Spleen (tissue), 13 donors: Measurements from ENCODE around the gene KLF15. TPM values are rescaled to one million over a fixed set of nuclear protein-coding genes. Genes with fewer than 3 reads are reported as not detected.
A peak's percentile ranks its signal among the peaks of the same experiment; 100 is the strongest.

Source experiments
- DNase-seq: peaks from one replicate; pipeline ENCODE4 v3.0.0-alpha.2; 2020
- H3K27ac ChIP-seq, 8 donors: fragments of 200-600 bp; sonication (generic) in 7 of 8; 1 replicate in 4 of 8; 2 replicates in 4 of 8; pipeline versions ENCODE4 v1.5.0 to v1.8.0; 2016 to 2021; ENCODE audit warnings: inconsistent platforms in 4 of 8, mild to moderate bottlenecking in 4 of 8, moderate library complexity in 1 of 8
- H3K27me3 ChIP-seq, 7 donors: fragments of 200-600 bp; sonication (generic) in 6 of 7; replicated peaks in 1 of 7; 1 replicate in 4 of 7; 2 replicates in 3 of 7; pipeline versions ENCODE4 v1.5.0 to v1.8.0; 2016 to 2021; ENCODE audit warnings: inconsistent platforms in 3 of 7, mild to moderate bottlenecking in 1 of 7
- H3K36me3 ChIP-seq, 6 donors: fragments of 200-600 bp; sonication (generic) in 5 of 6; 1 replicate in 4 of 6; 2 replicates in 2 of 6; pipeline versions ENCODE4 v1.5.0 to v1.8.0; 2016 to 2021; ENCODE audit warnings: inconsistent platforms in 2 of 6
- H3K4me1 ChIP-seq, 6 donors: fragments of 200-600 bp; sonication (generic) in 5 of 6; 1 replicate in 3 of 6; 2 replicates in 3 of 6; pipeline versions ENCODE4 v1.5.0 to v1.8.0; 2016 to 2021; ENCODE audit warnings: inconsistent platforms in 3 of 6
- H3K4me3 ChIP-seq, 8 donors: fragments of 200-600 bp; sonication (generic) in 7 of 8; 1 replicate in 4 of 8; 2 replicates in 4 of 8; pipeline versions ENCODE4 v1.5.0 to v1.8.0; 2016 to 2021; ENCODE audit warnings: inconsistent platforms in 4 of 8, mild to moderate bottlenecking in 4 of 8, moderate library complexity in 2 of 8
- H3K9me3 ChIP-seq, 8 donors: fragments of 200-600 bp; sonication (generic) in 7 of 8; 1 replicate in 4 of 8; 2 replicates in 4 of 8; pipeline versions ENCODE4 v1.5.0 to v1.8.0; 2016 to 2021; ENCODE audit warnings: inconsistent platforms in 4 of 8
- CTCF ChIP-seq, 11 experiments: fragments of 200-600 bp in 7 of 11; fragments of 450-650 bp in 4 of 11; sonication (generic) in 4 of 11; IDR thresholded peaks in 8 of 11; conservative IDR thresholded peaks in 3 of 11; 1 replicate in 7 of 11; 2 replicates in 4 of 11; pipeline versions ENCODE4 v1.4.0 to v1.8.0; 2016 to 2021; ENCODE audit warnings: antibody characterized with exemption in 11 of 11, inconsistent platforms in 4 of 11, mild to moderate bottlenecking in 1 of 11
- POLR2A ChIP-seq, 3 donors: fragments of 450-650 bp; IDR thresholded peaks; one replicate each; pipeline ENCODE4 v1.5.1; 2017; ENCODE audit warnings: antibody characterized with exemption in 3 of 3, mild to moderate bottlenecking in 1 of 3
- POLR2AphosphoS5 ChIP-seq, 3 donors: sonication (generic); formaldehyde crosslinking; IDR thresholded peaks; one replicate each; pipeline ENCODE4 v1.5.1; 2017; ENCODE audit warnings: antibody characterized with exemption in 3 of 3
- WGBS, 5 donors: extraction: QIAGEN DNeasy Blood & Tissue Kit in 3 of 5; methylation state at CpG; one replicate each; pipeline versions ENCODE4 v1.1.5 to v1.1.7; 2013 to 2018; 5-methylcytosine and 5-hydroxymethylcytosine counted together
- intact Hi-C: fragments of 100-400 bp; cut with DNase I; formaldehyde crosslinking; loops from one replicate; pipeline ENCODE4 v1.15.0; 2023; ENCODE audit warnings: low total_unique reads
- long read RNA-seq, 2 donors: transcript quantifications; one replicate each; lab custom pipeline, GENCODE V29; 2026
- polyA plus RNA-seq, 3 donors: library from polyadenylated mRNA; stranded (reverse); fragments of 200-250 nt; gene quantifications; one replicate each; pipeline ENCODE4 v1.2.1, GENCODE V29; 2013
- total RNA-seq, 7 donors: library from RNA; depleted of rRNA in 3 of 7; stranded (reverse); fragments of >200 nt in 3 of 7; fragmentation: NEBNext Ultra II Directional in 4 of 7; extraction: Animal tissue kit (Norgen Biotek cat#: 25700) in 4 of 7; gene quantifications; one replicate each; pipeline versions ENCODE4 v1.1.0 to v1.2.1, GENCODE V29; 2016 to 2021
- donor health status: healthy with polysubstance abuse.
- donor health status: DM: no; HTN: no; CAD: no; lungs with moderate emphysema.
- donor health status: DM: no; HTN: no; CAD: no.
- donor health status: Bipolar disorder and iron deficiency.
- donor health status: healthy.
- donor health status: DM: no; HTN: no; CAD: no.
- donor health status: DM: yes; HTN: yes; CAD: no.

The KLF15 gene
- 1 to 10 TPM in 6 of 7 donors, under 1 TPM in 1; 0.57 to 9.5 (median 4.8) TPM for total RNA-seq
- 1 to 10 TPM in 2 of 3 donors, under 1 TPM in 1; 0.63 to 3.1 (median 2.4) TPM for polyA plus RNA-seq
- long read RNA-seq, donor 1, result 0 reads
- long read RNA-seq, donor 2, partial matches to known transcripts, result 0 of 1 reads
- long read RNA-seq, donor 2, other reads (novel, unspliced or antisense), result 0 of 1 reads

GRCh38 chr3:126357295-126358037, at the start of gene KLF15:
Gene KLF15, minus strand, starts transcription at chr3:126357408. Its CDS starts 4,486 bp downstream, at chr3:126352922.
- peaks cover 0 to 40% (median 36%) of the 10 kb centered on the region in 6 donors for H3K4me1 ChIP-seq
- peak within 1 kb of the TSS in 5 of 8 donors; percentile 29 to 81 (median 76) for H3K27ac ChIP-seq
- WGBS, 5 donors, result 0 to 1% (median 0%) methylated on average over 29 to 86 of the region's 86 CpGs
- no peaks in the 10 kb centered on the region for H3K36me3 ChIP-seq
- H3K9me3 ChIP-seq, result no peaks in the 10 kb centered on the region
- H3K27me3 ChIP-seq, result peaks cover 0 to 77% (median 25%) of the 10 kb centered on the region in 7 donors
- TF ChIP-seq CTCF (IDR thresholded peaks at IDR 0.05 in 8 of 11, conservative IDR thresholded peaks at IDR 0.05 in 3 of 11), result no peak
- no peak for TF ChIP-seq POLR2A (IDR thresholded peaks at IDR 0.05)
- peak; percentile 59 to 85 (median 80) for TF ChIP-seq POLR2AphosphoS5 (IDR thresholded peaks at IDR 0.05)
- peak within 1 kb of the TSS; percentile 55 to 84 (median 60) for H3K4me3 ChIP-seq
- intact Hi-C loops, result no loop called here
- peak; percentile 94 for DNase-seq

- peaks cover 0 to 53% (median 0%) of the 10 kb centered on the region in 7 donors for H3K27me3 ChIP-seq
- no peak overlapping the region for H3K4me3 ChIP-seq
- 79 to 92% (median 82%) methylated on average over 10 to 15 of the region's 15 CpGs for WGBS, 5 donors
- TF ChIP-seq POLR2A (IDR thresholded peaks at IDR 0.05) (no peak), POLR2AphosphoS5 (IDR thresholded peaks at IDR 0.05) (no peak)
- intact Hi-C loops, result no loop called here
- H3K9me3 ChIP-seq, result peaks cover 0 to 3% (median 0%) of the 10 kb centered on the region in 8 donors
- no peaks in the 10 kb centered on the region for H3K36me3 ChIP-seq
- no peak overlapping the region for H3K27ac ChIP-seq
- no peaks in the 10 kb centered on the region for H3K4me1 ChIP-seq
- DNase-seq, result peak; percentile 49
Measured at GRCh38 chr3:126406389-126407296, 49.4 kb upstream of the KLF15 start.

DNA sequence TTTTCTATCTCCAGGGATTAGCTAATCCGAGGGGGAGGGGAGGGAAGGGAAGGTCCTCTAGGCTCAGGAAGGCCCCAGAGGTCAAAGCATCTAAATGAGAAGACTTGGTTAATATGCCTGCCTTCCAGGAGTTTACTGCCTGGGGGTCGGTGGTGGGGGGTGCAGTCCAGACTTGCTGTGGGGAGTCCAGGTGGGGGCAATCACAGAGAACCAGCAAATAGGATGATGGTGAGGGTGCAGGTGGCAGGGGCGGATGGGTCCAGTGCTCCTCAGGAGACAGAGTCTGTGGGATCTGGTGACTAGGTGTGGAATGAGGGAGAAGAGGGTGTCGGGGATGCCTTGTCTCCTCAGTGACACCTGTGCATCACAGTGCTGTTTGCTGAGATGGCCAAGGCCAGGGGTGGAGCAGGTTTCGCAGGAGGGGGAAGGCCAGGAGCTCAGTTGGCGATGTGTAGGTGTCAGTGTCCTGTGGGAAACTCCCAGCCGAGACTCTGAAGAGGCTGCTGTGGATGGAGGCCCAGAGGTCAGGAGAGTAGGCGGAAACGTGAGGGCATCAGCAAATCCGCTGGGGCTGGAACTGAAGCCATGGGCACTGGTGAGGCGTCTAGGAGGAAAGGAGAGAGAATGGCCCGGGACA, 45.6 kb upstream of the KLF15 start:
- TF ChIP-seq POLR2A (IDR thresholded peaks at IDR 0.05), result no peak
- TF ChIP-seq POLR2AphosphoS5 (IDR thresholded peaks at IDR 0.05), result no peak
- TF ChIP-seq CTCF (IDR thresholded peaks at IDR 0.05 in 8 of 11, conservative IDR thresholded peaks at IDR 0.05 in 3 of 11), result no peak
- Histone ChIP-seq H3K27me3 (peaks cover 0 to 52% (median 0%) of the 10 kb centered on the region in 7 donors), H3K36me3 (no peaks in the 10 kb centered on the region), H3K27ac (no peak overlapping the region), H3K9me3 (peaks cover 0 to 22% (median 9%) of the 10 kb centered on the region in 8 donors), H3K4me3 (no peak overlapping the region), H3K4me1 (no peaks in the 10 kb centered on the region)
- DNase-seq, result peak; percentile 45
- WGBS, 5 donors, result 84 to 89% (median 88%) methylated on average over 12 of the region's 12 CpGs
- intact Hi-C loops, result no loop called here

- H3K27me3 ChIP-seq, result peaks cover 0 to 46% (median 0%) of the 10 kb centered on the region in 7 donors
- TF ChIP-seq POLR2AphosphoS5 (IDR thresholded peaks at IDR 0.05) (no peak), CTCF (IDR thresholded peaks at IDR 0.05 in 8 of 11, conservative IDR thresholded peaks at IDR 0.05 in 3 of 11) (no peak), POLR2A (IDR thresholded peaks at IDR 0.05) (no peak)
- 73 to 86% (median 81%) methylated on average over 6 of the region's 6 CpGs for WGBS, 5 donors
- no peaks in the 10 kb centered on the region for H3K4me1 ChIP-seq
- no peaks in the 10 kb centered on the region for H3K36me3 ChIP-seq
- no peak overlapping the region for H3K4me3 ChIP-seq
- H3K9me3 ChIP-seq, result peaks cover 0 to 21% (median 9%) of the 10 kb centered on the region in 8 donors
- peak; percentile 51 for DNase-seq
- intact Hi-C loops, result no loop called here
- H3K27ac ChIP-seq, result no peak overlapping the region
Measured at GRCh38 chr3:126402178-126402577, 45.0 kb upstream of the KLF15 start.
